Endodermal cell (in vitro differentiated cells): ENCODE measurements around the gene TDRD12. TPM values are rescaled to one million over a fixed set of nuclear protein-coding genes. Genes with fewer than 3 reads are reported as not detected.

Experiments
- DNase-seq: peaks from one replicate; pipeline ENCODE4 v3.0.0-alpha.2; 2017
- H3K27ac ChIP-seq: 2 replicates; pipeline ENCODE4 v1.5.1; 2013; ENCODE audit warnings: mild to moderate bottlenecking, low read depth, low read length, moderate library complexity
- H3K27me3 ChIP-seq: 2 replicates; pipeline ENCODE4 v1.6.1; 2013; ENCODE audit warnings: mild to moderate bottlenecking, low read length, moderate library complexity; ENCODE audit not compliant: insufficient read depth, control insufficient read depth, poor library complexity, severe bottlenecking
- H3K36me3 ChIP-seq: 2 replicates; pipeline ENCODE4 v1.7.0; 2013; ENCODE audit warnings: mild to moderate bottlenecking, low read length, moderate library complexity; ENCODE audit not compliant: control insufficient read depth, insufficient read depth
- H3K4me1 ChIP-seq: one replicate; pipeline ENCODE4 v1.7.0; 2013; ENCODE audit warnings: low read length; ENCODE audit not compliant: control insufficient read depth, insufficient read depth
- H3K4me3 ChIP-seq: 2 replicates; pipeline ENCODE4 v1.5.1; 2013; ENCODE audit warnings: mild to moderate bottlenecking, low read length, moderate library complexity
- H3K9ac ChIP-seq: 2 replicates; pipeline ENCODE4 v1.6.1; 2013; ENCODE audit warnings: mild to moderate bottlenecking, low read length, moderate library complexity; ENCODE audit not compliant: poor library complexity, severe bottlenecking; ENCODE audit errors: extremely low read depth
- H3K9me3 ChIP-seq: 2 replicates; pipeline ENCODE4 v1.6.1; 2013; ENCODE audit warnings: mild to moderate bottlenecking, low read length, moderate library complexity; ENCODE audit not compliant: control insufficient read depth
- H3K27ac Mint-ChIP-seq: 2 replicates; pipeline ENCODE4 v1.8.0; 2020; ENCODE audit warnings: mixed read lengths
- H3K27me3 Mint-ChIP-seq: 2 replicates; pipeline ENCODE4 v1.8.0; 2021; ENCODE audit warnings: mild to moderate bottlenecking, mixed read lengths; ENCODE audit not compliant: insufficient read depth
- H3K36me3 Mint-ChIP-seq: 2 replicates; pipeline ENCODE4 v1.8.0; 2020; ENCODE audit warnings: low read depth, mixed read lengths
- H3K4me1 Mint-ChIP-seq: 2 replicates; pipeline ENCODE4 v1.8.0; 2020; ENCODE audit warnings: mixed read lengths
- H3K4me3 Mint-ChIP-seq: 2 replicates; pipeline ENCODE4 v1.8.0; 2020; ENCODE audit warnings: mild to moderate bottlenecking, moderate library complexity, mixed read lengths
- H3K9me3 Mint-ChIP-seq: 2 replicates; pipeline ENCODE4 v1.8.0; 2020; ENCODE audit warnings: mild to moderate bottlenecking, mixed read lengths
- WGBS, 2 experiments: methylation state at CpG; one replicate each; pipeline versions ENCODE4 v1.1.5 to v1.1.7; 2013; ENCODE audit warnings: missing lambda C conversion rate in 2 of 2, mixed read lengths in 1 of 2; ENCODE audit not compliant: insufficient coverage in 1 of 2, insufficient read length in 1 of 2; 5-methylcytosine and 5-hydroxymethylcytosine counted together
- long read RNA-seq, 4 experiments: library from polyadenylated mRNA in 2 of 4; library from RNA in 1 of 4; library from capped mRNA in 1 of 4; stranded (forward) in 3 of 4; unstranded in 1 of 4; transcript quantifications; one replicate each; pipeline ENCODE4 v2.0.0, GENCODE V29; 2020 to 2021; ENCODE audit warnings: inconsistent platforms in 1 of 4
- polyA plus RNA-seq, 2 experiments: library from polyadenylated mRNA; stranded (reverse); fragments of 50-300 nt; gene quantifications; one replicate each; pipeline ENCODE4 v1.2.3, GENCODE V29; 2013
- total RNA-seq, 2 donors: library from RNA; stranded (reverse); fragmentation: NEBNext Ultra II Directional in 1 of 2; extraction: Animal tissue kit (Norgen Biotek cat#: 25700) in 1 of 2; gene quantifications; 2 replicates in 1 of 2; 3 replicates in 1 of 2; pipeline ENCODE4 v1.2.1, GENCODE V29; 2021
- TF ChIP-seq, protein P1 (sequence below): fragments of 200-600 bp; sonication (generic); conservative IDR thresholded peaks from 2 replicates; pipeline ENCODE4 v1.5.0; 2021; ENCODE audit warnings: antibody characterized with exemption, mild to moderate bottlenecking

Gene TDRD12
- under 1 TPM; 0.20 to 0.84 TPM for total RNA-seq
- 0.18 TPM for polyA plus RNA-seq (2013, experiment 1 of 2)
- polyA plus RNA-seq (2013, experiment 2 of 2), result 0.79 TPM
- long read RNA-seq, experiment 1, result 0 reads
- long read RNA-seq, experiment 2, result 0 reads
- long read RNA-seq, experiment 3, partial matches to known transcripts, result 1 of 3 reads
- long read RNA-seq, experiment 3, other reads (novel, unspliced or antisense), result 2 of 3 reads
- long read RNA-seq, experiment 4, result 0 reads

GRCh38 chr19:32719611-32720059, at the start of gene TDRD12:
TSS of gene TDRD12 (plus strand) at chr19:32719767. CDS start at chr19:32720073, 306 bp downstream.
- peaks cover 2% of the 10 kb centered on the region for H3K9me3 Mint-ChIP-seq
- peak; percentile 75 for DNase-seq
- no peak within 1 kb of the TSS for H3K4me3 ChIP-seq
- no peaks in the 10 kb centered on the region for H3K9me3 ChIP-seq
- H3K27me3 Mint-ChIP-seq, result peaks cover under 1% of the 10 kb centered on the region
- TF ChIP-seq, protein P1, sequence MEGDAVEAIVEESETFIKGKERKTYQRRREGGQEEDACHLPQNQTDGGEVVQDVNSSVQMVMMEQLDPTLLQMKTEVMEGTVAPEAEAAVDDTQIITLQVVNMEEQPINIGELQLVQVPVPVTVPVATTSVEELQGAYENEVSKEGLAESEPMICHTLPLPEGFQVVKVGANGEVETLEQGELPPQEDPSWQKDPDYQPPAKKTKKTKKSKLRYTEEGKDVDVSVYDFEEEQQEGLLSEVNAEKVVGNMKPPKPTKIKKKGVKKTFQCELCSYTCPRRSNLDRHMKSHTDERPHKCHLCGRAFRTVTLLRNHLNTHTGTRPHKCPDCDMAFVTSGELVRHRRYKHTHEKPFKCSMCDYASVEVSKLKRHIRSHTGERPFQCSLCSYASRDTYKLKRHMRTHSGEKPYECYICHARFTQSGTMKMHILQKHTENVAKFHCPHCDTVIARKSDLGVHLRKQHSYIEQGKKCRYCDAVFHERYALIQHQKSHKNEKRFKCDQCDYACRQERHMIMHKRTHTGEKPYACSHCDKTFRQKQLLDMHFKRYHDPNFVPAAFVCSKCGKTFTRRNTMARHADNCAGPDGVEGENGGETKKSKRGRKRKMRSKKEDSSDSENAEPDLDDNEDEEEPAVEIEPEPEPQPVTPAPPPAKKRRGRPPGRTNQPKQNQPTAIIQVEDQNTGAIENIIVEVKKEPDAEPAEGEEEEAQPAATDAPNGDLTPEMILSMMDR, result peak; percentile 49
- no peaks in the 10 kb centered on the region for H3K27me3 ChIP-seq
- WGBS, 2 experiments, result 93 to 96% methylated on average over 16 to 44 of the region's 44 CpGs
- no peaks in the 10 kb centered on the region for H3K36me3 ChIP-seq
- H3K9ac ChIP-seq, result no peak within 1 kb of the TSS
- no peaks in the 10 kb centered on the region for H3K4me1 Mint-ChIP-seq
- H3K27ac ChIP-seq, result no peak within 1 kb of the TSS
- H3K4me1 ChIP-seq, result no peaks in the 10 kb centered on the region
- H3K27ac Mint-ChIP-seq, result no peak within 1 kb of the TSS
- no peak within 1 kb of the TSS for H3K4me3 Mint-ChIP-seq
- peaks cover 9% of the 10 kb centered on the region for H3K36me3 Mint-ChIP-seq

- no peak overlapping the region for H3K4me3 Mint-ChIP-seq
- Histone ChIP-seq H3K27ac (no peak overlapping the region), H3K9ac (no peak overlapping the region), H3K9me3 (no peaks in the 10 kb centered on the region), H3K4me3 (no peak overlapping the region), H3K4me1 (peaks cover 3% of the 10 kb centered on the region), H3K27me3 (peaks cover 18% of the 10 kb centered on the region), H3K36me3 (peaks cover under 1% of the 10 kb centered on the region)
- peaks cover 21% of the 10 kb centered on the region for H3K27me3 Mint-ChIP-seq
- TF ChIP-seq, protein P1, result no peak
- peaks cover 18% of the 10 kb centered on the region for H3K4me1 Mint-ChIP-seq
- H3K27ac Mint-ChIP-seq, result no peak overlapping the region
- DNase-seq, result no peak
- H3K36me3 Mint-ChIP-seq, result peaks cover 7% of the 10 kb centered on the region
- 85 to 88% methylated on average over 10 to 12 of the region's 14 CpGs for WGBS, 2 experiments
- H3K9me3 Mint-ChIP-seq, result no peaks in the 10 kb centered on the region
Measured at GRCh38 chr19:32671883-32672593, 47.5 kb upstream of the TDRD12 start.

DNA sequence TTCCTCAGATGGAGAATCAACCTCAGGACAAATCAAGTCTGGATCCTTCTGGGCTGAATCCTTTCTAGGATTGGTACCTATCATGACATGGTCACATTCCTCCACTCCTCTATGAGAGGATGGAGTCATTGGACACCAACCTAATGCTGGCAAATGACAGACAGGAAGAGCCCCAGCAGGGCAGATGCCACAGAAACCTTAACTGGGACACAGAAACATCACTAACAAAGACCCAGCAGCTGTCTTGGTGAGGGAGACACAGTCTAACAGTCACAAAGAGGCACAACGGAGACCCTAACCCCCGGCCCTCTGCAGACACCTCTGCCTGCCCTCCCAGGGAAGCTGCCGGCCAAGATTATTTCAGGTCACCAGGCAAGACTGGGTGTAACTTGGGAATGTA, 46.7 kb upstream of the TDRD12 start:
- TF ChIP-seq, protein P1, result no peak
- WGBS, 2 experiments, result 83 to 96% methylated on average over 1 to 3 of the region's 3 CpGs
- no peak overlapping the region for H3K27ac Mint-ChIP-seq
- Histone ChIP-seq H3K9me3 (no peaks in the 10 kb centered on the region), H3K27me3 (peaks cover 22% of the 10 kb centered on the region), H3K4me3 (peak overlapping the region; percentile 90), H3K27ac (no peak overlapping the region), H3K9ac (no peak overlapping the region), H3K4me1 (peaks cover 3% of the 10 kb centered on the region), H3K36me3 (no peaks in the 10 kb centered on the region)
- H3K4me1 Mint-ChIP-seq, result peaks cover 24% of the 10 kb centered on the region
- H3K4me3 Mint-ChIP-seq, result peak overlapping the region; percentile 79
- H3K9me3 Mint-ChIP-seq, result no peaks in the 10 kb centered on the region
- DNase-seq, result no peak
- H3K36me3 Mint-ChIP-seq, result peaks cover 5% of the 10 kb centered on the region
- peaks cover 29% of the 10 kb centered on the region for H3K27me3 Mint-ChIP-seq
